Measurements from ENCODE around the gene MTHFD1L. TPM values are rescaled to one million over a fixed set of nuclear protein-coding genes. Genes with fewer than 3 reads are reported as not detected.
A peak's percentile ranks its signal among the peaks of the same experiment; 100 is the strongest.
"Not testable (repeated sequence)": the region's sequence is repeated elsewhere in the genome, so short reads cannot be mapped to it uniquely, and the experiment has no call there.

The MTHFD1L gene
- total and polyA plus RNA-seq, 9 of the 15 experiments (the other 6 are each of a cell fraction or from before 2014, with no cell fraction given) = 20.9 to 128 (median 61.0) TPM

GRCh38 chr6:150861448-150862168 lies 3.9 kb upstream of the MTHFD1L start (continued):
- TF ChIP-seq SMARCE1 (IDR thresholded peaks at IDR 0.05) = peak; percentile 92
- 0 out of 2 replicates have a peak, but pooled peaks have one; percentile 14 for TF ChIP-seq FOXM1 (IDR thresholded peaks at IDR 0.05; ENCODE audit: low read depth)
- TF ChIP-seq FOXM1 (CRISPR knock-in tag; IDR thresholded peaks at IDR 0.05; ENCODE audit: low read depth); JUND (IDR thresholded peaks at IDR 0.05; ENCODE audit: borderline replicate concordance, low read depth, low read length): not testable (repeated sequence)
- peak; percentile 50; the same call in 1 of the 3 replicates for TF ChIP-seq JUND (tag; IDR thresholded peaks at IDR 0.05; ENCODE audit: borderline replicate concordance, low read depth, low read length)
- TF ChIP-seq HEY1 (CRISPR knock-in tag; IDR thresholded peaks at IDR 0.05; ENCODE audit: borderline replicate concordance) = 0 out of 2 replicates have a peak, but pooled peaks have one; percentile 54
- peak; percentile 37; the same call in 1 of the 2 replicates for TF ChIP-seq MBD2 (IDR thresholded peaks at IDR 0.05; ENCODE audit: borderline replicate concordance, low read depth)
- peak in 1 of 2 experiments; percentile 66; a peak in 2 of 4 replicates for TF ChIP-seq MAZ (CRISPR knock-in tag; conservative IDR thresholded peaks at IDR 0.05 in 1 of 2, IDR thresholded peaks at IDR 0.05 in 1 of 2)
- TF ChIP-seq SMAD3 (CRISPR knock-in tag; conservative IDR thresholded peaks at IDR 0.05) = 0 out of 2 replicates have a peak, but pooled peaks have one; percentile 61
- peak; percentile 89 for TF ChIP-seq ARID1B (IDR thresholded peaks at IDR 0.05)
- TF ChIP-seq HDAC1 (IDR thresholded peaks at IDR 0.05) = peak in 1 of 2 experiments; percentile 88; a peak in 2 of 4 replicates
- peak in 1 of 2 experiments; percentile 40; a peak in 2 of 4 replicates for TF ChIP-seq TRIM24 (IDR thresholded peaks at IDR 0.05)
- TF ChIP-seq TBL1XR1 (IDR thresholded peaks at IDR 0.05; ENCODE audit: low read length in 2 of 2) = peak in 1 of 2 experiments; percentile 80; a peak in 2 of 4 replicates
- peak; percentile 88 for TF ChIP-seq ZNF512 (tag; IDR thresholded peaks at IDR 0.05)
- 0 out of 2 replicates have a peak, but pooled peaks have one; percentile 52 for TF ChIP-seq ELF4 (CRISPR knock-in tag; IDR thresholded peaks at IDR 0.05)
- peak; percentile 22; the same call in 1 of the 2 replicates for TF ChIP-seq POLR2AphosphoS5 (IDR thresholded peaks at IDR 0.05; ENCODE audit: control insufficient read depth, insufficient read depth, low read depth, low read length)
- TF ChIP-seq EP400 (IDR thresholded peaks at IDR 0.05) = peak; percentile 7; the same call in 1 of the 2 replicates
- TF ChIP-seq CXXC5 (CRISPR knock-in tag; IDR thresholded peaks at IDR 0.05) = peak; percentile 82
- TF ChIP-seq BCOR (IDR thresholded peaks at IDR 0.05) = peak; percentile 81
- TF ChIP-seq NFIC (IDR thresholded peaks at IDR 0.05) = peak; percentile 71
- TF ChIP-seq LEF1 (IDR thresholded peaks at IDR 0.05) = peak; percentile 67; the same call in 1 of the 2 replicates
- TF ChIP-seq GATAD2A (IDR thresholded peaks at IDR 0.05) = peak; percentile 91; the same call in 1 of the 2 replicates
- TF ChIP-seq MTA1 (IDR thresholded peaks at IDR 0.05; ENCODE audit: borderline replicate concordance) = peak; percentile 80
- peak; percentile 87 for TF ChIP-seq DPF2 (IDR thresholded peaks at IDR 0.05)
- TF ChIP-seq NCOR1 (IDR thresholded peaks at IDR 0.05) = peak; percentile 80
- 0 out of 2 replicates have a peak, but pooled peaks have one; percentile 32 for TF ChIP-seq DDX20 (tag; IDR thresholded peaks at IDR 0.05; ENCODE audit: low read depth)
- TF ChIP-seq SOX6 (IDR thresholded peaks at IDR 0.05) = peak; percentile 89
- peak; percentile 71 for TF ChIP-seq TCF3 (CRISPR knock-in tag; IDR thresholded peaks at IDR 0.05)
- TF ChIP-seq HES1 (IDR thresholded peaks at IDR 0.05; ENCODE audit: low read depth) = peak; percentile 98
- TF ChIP-seq CBFA2T2 (conservative IDR thresholded peaks at IDR 0.05) = peak; percentile 62

All from K562 (cell line).